HG02884 (cell line): ENCODE data around the gene HOXD3.

Experiments used
- ATAC-seq: cut with Tn5 transposase; IDR thresholded peaks from one replicate; pipeline ENCODE4 v1.9.1; 2021; ENCODE audit warnings: mild to moderate bottlenecking, moderate library complexity; ENCODE audit not compliant: unreplicated experiment

Gene HOXD3

GRCh38 chr2:176121190-176122051, 35.7 kb upstream of the HOXD3 start:
- no peak for ATAC-seq

GRCh38 chr2:176122052-176122682, 34.9 kb upstream of the HOXD3 start:
- no peak for ATAC-seq

DNA sequence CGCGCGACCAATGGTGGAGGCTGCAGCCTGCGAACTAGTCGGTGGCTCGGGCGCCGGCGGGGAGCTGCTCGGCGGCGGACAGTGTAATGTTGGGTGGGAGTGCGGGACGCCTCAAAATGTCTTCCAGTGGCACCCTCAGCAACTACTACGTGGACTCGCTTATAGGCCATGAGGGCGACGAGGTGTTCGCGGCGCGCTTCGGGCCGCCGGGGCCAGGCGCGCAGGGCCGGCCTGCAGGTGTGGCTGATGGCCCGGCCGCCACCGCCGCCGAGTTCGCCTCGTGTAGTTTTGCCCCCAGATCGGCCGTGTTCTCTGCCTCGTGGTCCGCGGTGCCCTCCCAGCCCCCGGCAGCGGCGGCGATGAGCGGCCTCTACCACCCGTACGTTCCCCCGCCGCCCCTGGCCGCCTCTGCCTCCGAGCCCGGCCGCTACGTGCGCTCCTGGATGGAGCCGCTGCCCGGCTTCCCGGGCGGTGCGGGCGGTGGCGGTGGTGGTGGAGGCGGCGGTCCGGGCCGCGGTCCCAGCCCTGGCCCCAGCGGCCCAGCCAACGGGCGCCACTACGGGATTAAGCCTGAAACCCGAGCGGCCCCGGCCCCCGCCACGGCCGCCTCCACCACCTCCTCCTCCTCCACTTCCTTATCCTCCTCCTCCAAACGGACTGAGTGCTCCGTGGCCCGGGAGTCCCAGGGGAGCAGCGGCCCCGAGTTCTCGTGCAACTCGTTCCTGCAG, 34.3 kb upstream of the HOXD3 start, which contains the start of gene HOXD9:
Gene HOXD9 (plus strand): TSS at position 37 of the 728 bp plus-strand sequence. CDS start 50 bp downstream, at position 87.
- ATAC-seq, result no peak

DNA sequence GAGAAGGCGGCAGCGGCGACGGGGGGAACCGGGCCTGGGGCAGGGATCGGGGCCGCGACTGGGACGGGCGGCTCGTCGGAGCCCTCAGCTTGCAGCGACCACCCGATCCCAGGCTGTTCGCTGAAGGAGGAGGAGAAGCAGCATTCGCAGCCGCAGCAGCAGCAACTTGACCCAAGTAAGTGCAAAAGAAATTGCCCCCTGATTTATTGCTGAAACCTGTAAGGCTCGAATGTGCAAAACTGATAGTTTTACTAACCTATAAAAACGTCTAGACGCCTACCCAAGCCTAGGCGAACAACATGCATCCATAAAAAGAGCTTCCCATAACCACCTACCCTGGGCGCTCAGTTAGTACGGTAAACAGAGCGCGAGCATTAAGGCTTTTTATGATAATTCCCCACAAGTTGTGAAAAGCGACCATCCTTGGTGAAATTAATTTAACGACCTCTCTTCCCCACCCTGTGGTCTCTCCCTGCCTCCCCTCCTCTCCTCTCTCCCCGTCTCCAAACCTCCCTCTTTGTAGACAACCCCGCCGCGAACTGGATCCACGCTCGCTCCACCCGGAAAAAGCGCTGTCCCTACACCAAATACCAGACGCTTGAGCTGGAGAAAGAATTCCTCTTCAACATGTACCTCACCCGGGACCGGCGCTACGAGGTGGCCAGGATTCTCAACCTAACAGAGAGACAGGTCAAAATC, 33.5 kb upstream of the HOXD3 start:
- ATAC-seq, result no peak

DNA sequence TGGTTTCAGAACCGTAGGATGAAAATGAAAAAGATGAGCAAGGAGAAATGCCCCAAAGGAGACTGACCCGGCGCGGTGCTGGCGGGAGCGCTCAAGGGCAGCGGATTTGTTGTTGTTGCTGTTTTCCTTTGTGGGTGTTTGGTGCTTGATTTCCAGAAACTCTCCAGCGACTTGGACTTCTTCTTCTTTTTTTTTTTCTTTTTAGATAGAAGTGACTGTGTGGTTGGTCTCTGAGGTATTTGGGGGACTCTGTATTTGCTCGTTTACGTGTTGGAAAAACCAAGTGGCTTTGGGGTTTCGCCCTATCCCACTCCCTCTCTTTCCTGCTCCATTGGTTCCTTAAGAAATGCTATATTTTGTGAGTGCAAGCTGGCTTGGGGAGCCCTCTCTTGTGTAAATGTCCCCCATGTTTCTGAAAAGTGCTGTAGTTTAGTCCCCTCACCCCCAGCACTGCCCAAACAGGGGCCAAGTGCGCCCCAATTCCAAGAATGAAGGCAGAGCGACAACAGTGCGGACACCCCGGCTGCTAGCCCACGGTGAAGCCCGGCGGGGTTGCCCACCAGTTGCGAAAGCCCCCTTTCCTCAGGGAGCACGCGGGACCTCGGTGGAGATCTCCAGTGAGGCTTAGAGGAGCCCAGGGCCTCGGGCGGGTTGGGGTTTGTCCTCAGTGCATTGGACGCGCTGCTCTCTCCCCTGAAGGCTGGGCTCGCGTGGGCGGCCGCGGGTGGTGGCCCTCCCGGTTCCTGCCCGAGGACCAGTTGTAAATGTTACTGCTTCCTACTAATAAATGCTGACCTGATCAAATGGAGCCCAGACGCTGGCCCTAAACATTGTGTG, 32.8 kb upstream of the HOXD3 start:
- no peak for ATAC-seq

DNA sequence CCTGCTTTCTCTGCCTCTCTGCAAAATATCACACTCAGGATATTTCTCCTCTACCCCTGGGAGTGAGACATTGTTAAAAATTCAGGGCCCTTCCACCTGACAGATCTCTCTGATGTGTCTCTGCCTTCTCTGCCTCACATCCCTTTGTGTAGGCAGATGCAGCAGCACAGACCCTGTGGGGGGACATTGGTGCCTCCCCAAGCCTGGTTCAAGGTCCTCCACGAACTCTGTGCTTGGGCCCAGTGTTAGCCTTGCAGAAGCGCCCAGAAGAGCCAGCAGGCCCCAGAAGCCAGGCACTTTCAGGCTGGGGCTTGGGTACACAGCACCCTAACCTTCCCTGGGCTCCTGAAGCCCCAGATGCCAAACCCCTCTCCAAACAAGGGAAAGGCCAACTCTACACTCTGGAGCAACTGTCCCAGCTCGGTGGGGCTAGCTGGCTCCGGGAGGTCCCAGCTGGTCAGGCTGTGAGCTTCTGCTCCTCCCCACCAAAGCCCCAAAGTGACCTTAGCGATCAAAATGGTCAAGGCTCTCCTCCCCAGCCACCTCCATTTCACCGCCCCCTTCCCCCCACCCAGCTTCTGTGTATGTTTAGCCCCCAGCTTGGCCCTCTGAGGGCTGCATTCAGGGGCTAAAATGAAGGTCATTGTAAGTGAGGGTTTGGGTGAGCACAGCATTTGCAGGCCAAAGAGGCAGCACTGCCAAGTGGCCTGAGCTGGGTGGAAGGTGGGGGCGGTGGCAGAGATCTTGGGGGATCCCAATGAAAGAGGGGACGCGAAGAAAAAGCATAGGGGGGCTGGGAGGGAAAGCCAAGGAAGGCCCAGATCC, 31.9 kb upstream of the HOXD3 start:
- no peak for ATAC-seq

- no peak for ATAC-seq
Observed at GRCh38 chr2:176125772-176126054, 31.4 kb upstream of the HOXD3 start.

GRCh38 chr2:176126929-176127773, 30.0 kb upstream of the HOXD3 start:
- no peak for ATAC-seq

DNA sequence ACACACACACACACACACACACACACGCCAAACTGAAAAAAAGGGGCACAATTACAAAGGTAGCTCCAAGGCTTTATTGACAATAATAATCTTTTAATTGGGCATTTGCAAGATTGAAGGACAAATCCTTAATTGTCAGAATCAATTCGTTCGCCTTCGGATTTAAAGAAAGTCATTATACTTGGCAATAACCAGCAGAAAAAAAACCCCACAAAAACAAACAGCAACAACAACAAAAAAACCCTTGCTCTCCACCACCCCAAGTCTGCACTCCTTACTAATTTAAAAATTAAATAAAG, 29.4 kb upstream of the HOXD3 start:
- no peak for ATAC-seq

- no peak for ATAC-seq
Observed at GRCh38 chr2:176128172-176128981, 28.7 kb upstream of the HOXD3 start.

DNA sequence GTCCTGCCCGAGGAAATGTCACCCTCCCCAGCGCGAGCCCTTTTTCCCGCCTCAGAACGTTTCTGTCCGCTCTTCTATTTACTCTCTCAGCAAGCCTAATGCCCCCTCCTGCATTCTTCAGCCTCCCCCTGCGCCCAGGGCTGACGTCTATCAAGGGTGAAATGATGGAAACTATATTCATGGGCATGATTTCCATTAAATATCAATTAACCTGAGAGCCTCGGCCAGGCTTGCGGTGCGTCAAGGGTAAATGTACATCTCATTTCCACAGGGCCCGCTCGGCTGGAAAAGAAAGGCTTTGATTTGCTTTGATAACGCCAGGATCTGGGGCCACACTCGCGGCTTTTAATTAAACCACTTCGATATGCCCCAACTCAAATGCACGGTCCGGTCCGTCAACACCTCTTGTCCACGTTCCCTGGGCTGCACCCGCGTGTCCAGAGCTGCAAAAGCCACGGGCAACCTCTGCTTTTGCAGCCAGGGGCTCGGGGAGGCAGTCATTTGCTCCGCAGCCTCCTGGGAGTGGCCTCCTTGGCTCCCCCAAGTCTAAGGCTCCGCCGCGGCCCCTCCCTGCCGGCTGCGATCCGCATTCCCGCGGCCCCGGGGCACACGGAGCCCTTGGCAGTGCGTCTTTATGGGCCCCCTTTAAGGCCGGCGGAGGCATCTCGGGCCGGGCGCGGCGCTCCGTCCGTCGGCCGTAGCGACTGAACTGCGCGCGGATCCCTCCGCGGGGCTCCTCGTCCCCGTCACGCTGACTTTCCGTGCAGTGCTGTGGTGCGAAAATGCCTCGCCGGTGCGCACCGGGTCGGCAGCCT, 27.9 kb upstream of the HOXD3 start, which contains the start of gene HOXD8:
Gene HOXD8 (plus strand): TSS at position 724 of the 815 bp plus-strand sequence. CDS start 662 bp downstream, outside the sequence.
- no peak for ATAC-seq

DNA sequence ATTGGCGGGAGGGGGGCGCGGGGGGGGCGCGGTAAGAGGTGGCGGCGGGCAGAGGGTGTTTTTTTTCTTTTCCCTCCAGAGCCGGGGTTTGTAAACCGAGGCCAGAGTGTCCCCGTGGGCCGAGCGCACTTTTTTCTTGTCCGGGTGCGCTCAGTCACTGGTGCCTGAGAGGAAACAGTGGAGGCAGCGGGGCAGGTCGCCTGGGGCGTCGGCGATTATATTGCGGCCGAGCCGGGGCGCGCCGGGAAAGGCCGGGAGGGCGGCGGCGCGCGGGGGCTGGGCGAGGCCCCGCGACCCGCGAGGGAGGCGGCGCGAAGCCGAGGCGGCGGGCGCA, 27.3 kb upstream of the HOXD3 start:
- ATAC-seq, result no peak

- ATAC-seq, result no peak
Observed at GRCh38 chr2:176130147-176130956, 26.8 kb upstream of the HOXD3 start.

DNA sequence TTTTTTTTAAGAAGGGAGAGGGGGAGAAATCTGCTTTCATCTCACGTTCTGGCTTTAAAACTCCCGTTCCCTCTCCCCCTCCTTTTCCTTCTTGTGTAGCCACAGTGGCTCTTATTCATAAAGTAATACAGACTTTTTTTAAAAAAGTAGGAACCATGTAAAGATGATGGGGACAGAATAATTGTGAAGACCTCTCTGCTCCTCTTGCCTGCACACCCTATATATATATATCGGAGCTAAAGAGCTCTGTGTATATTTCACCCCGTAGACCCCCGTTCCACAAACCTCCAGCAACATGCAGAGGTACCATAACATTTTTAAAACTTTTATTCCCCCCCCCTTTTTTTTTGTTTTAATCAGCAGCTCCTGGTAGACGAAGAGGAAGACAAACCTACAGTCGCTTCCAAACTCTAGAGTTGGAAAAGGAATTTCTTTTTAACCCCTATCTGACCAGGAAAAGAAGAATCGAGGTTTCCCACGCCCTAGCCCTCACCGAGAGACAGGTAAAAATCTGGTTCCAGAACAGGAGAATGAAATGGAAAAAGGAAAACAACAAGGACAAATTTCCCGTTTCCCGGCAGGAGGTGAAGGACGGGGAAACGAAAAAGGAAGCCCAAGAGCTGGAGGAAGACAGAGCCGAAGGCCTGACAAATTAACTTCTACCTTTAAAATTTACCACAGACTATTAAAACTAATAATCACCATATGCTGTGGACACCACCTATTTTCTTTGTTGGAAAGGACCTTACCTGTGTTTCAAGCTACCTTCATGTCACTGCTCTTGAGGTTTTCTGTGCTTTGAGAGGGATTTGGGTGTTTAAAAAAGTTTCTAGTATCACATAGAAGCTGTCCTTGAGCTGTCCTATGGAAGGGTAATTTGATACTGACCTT, 25.9 kb upstream of the HOXD3 start:
- no peak for ATAC-seq

- no peak for ATAC-seq
Observed at GRCh38 chr2:176131848-176132158, 25.3 kb upstream of the HOXD3 start.
